SKM-1 (cell line): ENCODE measurements around the gene ARID5A.
A peak's percentile ranks its signal among the peaks of the same experiment; 100 is the strongest.

Experiments used
- DNase-seq: peaks from one replicate; lab custom pipeline; 2025; ENCODE audit not compliant: unreplicated experiment; lab: John Stamatoyannopoulos, UW

The ARID5A gene

GRCh38 chr2:96527286-96528005, 9.1 kb upstream of the ARID5A start:
- DNase-seq, result no peak

GRCh38 chr2:96528006-96528699, 8.4 kb upstream of the ARID5A start:
- DNase-seq, result peak; percentile 10

- no peak for DNase-seq
These were observed 7.7 kb upstream of the ARID5A start for GRCh38 chr2:96528700-96529375.

- DNase-seq, result no peak
These were observed 7.0 kb upstream of the ARID5A start for GRCh38 chr2:96529376-96530143.

- no peak for DNase-seq
These were observed 6.5 kb upstream of the ARID5A start for GRCh38 chr2:96530144-96530430.

- DNase-seq, result no peak
These were observed 5.8 kb upstream of the ARID5A start for GRCh38 chr2:96530474-96531357.

- DNase-seq, result no peak
These were observed 5.2 kb upstream of the ARID5A start for GRCh38 chr2:96531366-96531765.

GRCh38 chr2:96531872-96532505, 4.6 kb upstream of the ARID5A start:
- peak; percentile 29 for DNase-seq

- no peak for DNase-seq
These were observed 3.8 kb upstream of the ARID5A start for GRCh38 chr2:96532641-96533291.

GRCh38 chr2:96533292-96534073, 3.1 kb upstream of the ARID5A start:
- no peak for DNase-seq

- DNase-seq, result no peak
These were observed 2.4 kb upstream of the ARID5A start for GRCh38 chr2:96534141-96534540.

- no peak for DNase-seq
These were observed 1.8 kb upstream of the ARID5A start for GRCh38 chr2:96534701-96535181.

- DNase-seq, result no peak
These were observed 1.2 kb upstream of the ARID5A start for GRCh38 chr2:96535331-96535730.

GRCh38 chr2:96537066-96537733, 648 bp downstream of the ARID5A start:
- peak; percentile 87 for DNase-seq

- DNase-seq, result no peak
These were observed 1.4 kb downstream of the ARID5A start for GRCh38 chr2:96537734-96538486.

GRCh38 chr2:96538487-96539214, 2.1 kb downstream of the ARID5A start:
- no peak for DNase-seq
